Vagina (tissue), 2 donors: ENCODE measurements around the gene NUP155.

Source experiments
- POLR2A ChIP-seq, 2 donors: fragments of 450-650 bp; IDR thresholded peaks; one replicate each; pipeline ENCODE4 v1.6.1; 2017; ENCODE audit warnings: antibody characterized with exemption in 2 of 2, mild to moderate bottlenecking in 2 of 2, moderate library complexity in 2 of 2
- POLR2AphosphoS5 ChIP-seq, 2 donors: sonication (generic); formaldehyde crosslinking; IDR thresholded peaks; one replicate each; pipeline ENCODE4 v1.9.0; 2017; ENCODE audit warnings: antibody characterized with exemption in 2 of 2, mild to moderate bottlenecking in 2 of 2, low read depth in 1 of 2; ENCODE audit not compliant: insufficient read depth in 1 of 2
- TF ChIP-seq, protein P1 (sequence below), 3 experiments: fragments of 450-650 bp in 2 of 3; fragments of 200-600 bp in 1 of 3; sonication (generic) in 1 of 3; IDR thresholded peaks; one replicate each; pipeline ENCODE4 v1.5.1; 2017 to 2019; ENCODE audit warnings: antibody characterized with exemption in 3 of 3, mild to moderate bottlenecking in 2 of 3, moderate library complexity in 2 of 3

- TF ChIP-seq, protein P1, sequence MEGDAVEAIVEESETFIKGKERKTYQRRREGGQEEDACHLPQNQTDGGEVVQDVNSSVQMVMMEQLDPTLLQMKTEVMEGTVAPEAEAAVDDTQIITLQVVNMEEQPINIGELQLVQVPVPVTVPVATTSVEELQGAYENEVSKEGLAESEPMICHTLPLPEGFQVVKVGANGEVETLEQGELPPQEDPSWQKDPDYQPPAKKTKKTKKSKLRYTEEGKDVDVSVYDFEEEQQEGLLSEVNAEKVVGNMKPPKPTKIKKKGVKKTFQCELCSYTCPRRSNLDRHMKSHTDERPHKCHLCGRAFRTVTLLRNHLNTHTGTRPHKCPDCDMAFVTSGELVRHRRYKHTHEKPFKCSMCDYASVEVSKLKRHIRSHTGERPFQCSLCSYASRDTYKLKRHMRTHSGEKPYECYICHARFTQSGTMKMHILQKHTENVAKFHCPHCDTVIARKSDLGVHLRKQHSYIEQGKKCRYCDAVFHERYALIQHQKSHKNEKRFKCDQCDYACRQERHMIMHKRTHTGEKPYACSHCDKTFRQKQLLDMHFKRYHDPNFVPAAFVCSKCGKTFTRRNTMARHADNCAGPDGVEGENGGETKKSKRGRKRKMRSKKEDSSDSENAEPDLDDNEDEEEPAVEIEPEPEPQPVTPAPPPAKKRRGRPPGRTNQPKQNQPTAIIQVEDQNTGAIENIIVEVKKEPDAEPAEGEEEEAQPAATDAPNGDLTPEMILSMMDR (IDR thresholded peaks at IDR 0.05) = no peak
- TF ChIP-seq POLR2A (IDR thresholded peaks at IDR 0.05) = peak in 1 of 2 donors; percentile 4
- TF ChIP-seq POLR2AphosphoS5 (IDR thresholded peaks at IDR 0.05; ENCODE audit: insufficient read depth in 1 of 2, low read depth in 1 of 2) = peak in 1 of 2 donors; percentile 70
These were observed 121.7 kb downstream of the NUP155 start, which contains the start of gene CPLANE1 for GRCh38 chr5:37248970-37249814.
